ENCODE measurements around the gene USP37.

The USP37 gene

DNA sequence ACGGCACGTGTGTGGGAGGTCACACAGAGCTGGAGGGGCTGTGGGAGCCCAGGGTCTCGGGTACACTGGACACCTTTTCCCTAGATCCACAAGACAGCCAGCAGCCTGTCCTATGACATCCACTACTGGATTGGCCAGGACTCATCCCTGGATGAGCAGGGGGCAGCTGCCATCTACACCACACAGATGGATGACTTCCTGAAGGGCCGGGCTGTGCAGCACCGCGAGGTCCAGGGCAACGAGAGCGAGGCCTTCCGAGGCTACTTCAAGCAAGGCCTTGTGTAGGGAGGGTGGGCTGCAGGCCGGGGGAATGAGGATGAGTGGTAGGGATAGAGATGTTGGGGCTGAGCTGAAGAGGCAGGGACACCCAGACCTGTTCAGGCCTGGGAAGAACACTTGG is 142.6 kb downstream of the USP37 start:
- H3K9ac ChIP-seq (ENCODE audit: low read depth, low read length), result no peak overlapping the region
- no peaks in the 10 kb centered on the region for H3K9me3 ChIP-seq (ENCODE audit: control insufficient read depth, insufficient read depth, low read length)
- H3K4me1 ChIP-seq (ENCODE audit: insufficient read depth, low read length), result no peaks in the 10 kb centered on the region
- no peaks in the 10 kb centered on the region for H3K36me3 ChIP-seq (ENCODE audit: insufficient read depth, low read length)

DNA sequence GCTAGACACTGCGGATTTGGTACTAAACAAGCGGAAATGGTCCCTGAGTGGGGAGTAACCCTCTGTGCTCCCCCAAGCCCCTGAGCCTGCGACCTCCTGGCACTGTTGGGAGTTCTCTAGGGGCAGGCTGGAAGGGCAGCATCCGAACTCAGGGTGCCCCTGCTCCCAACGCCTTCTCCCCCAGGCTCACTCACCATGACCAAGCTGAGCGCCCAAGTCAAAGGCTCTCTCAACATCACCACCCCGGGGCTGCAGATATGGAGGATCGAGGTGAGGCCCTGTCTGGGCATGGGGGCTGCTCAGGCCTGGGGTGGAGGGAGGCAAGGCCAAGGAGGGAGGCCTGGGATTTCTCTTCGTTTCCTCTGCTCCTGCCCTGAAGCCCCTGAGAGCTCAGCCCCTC is 144.6 kb downstream of the USP37 start:
- Histone ChIP-seq H3K4me1 (ENCODE audit: insufficient read depth, low read length) (peaks cover 7% of the 10 kb centered on the region; the same call in 1 of the 2 replicates), H3K36me3 (ENCODE audit: insufficient read depth, low read length) (no peaks in the 10 kb centered on the region), H3K9me3 (ENCODE audit: control insufficient read depth, insufficient read depth, low read length) (no peaks in the 10 kb centered on the region), H3K9ac (ENCODE audit: low read depth, low read length) (no peak overlapping the region)

DNA sequence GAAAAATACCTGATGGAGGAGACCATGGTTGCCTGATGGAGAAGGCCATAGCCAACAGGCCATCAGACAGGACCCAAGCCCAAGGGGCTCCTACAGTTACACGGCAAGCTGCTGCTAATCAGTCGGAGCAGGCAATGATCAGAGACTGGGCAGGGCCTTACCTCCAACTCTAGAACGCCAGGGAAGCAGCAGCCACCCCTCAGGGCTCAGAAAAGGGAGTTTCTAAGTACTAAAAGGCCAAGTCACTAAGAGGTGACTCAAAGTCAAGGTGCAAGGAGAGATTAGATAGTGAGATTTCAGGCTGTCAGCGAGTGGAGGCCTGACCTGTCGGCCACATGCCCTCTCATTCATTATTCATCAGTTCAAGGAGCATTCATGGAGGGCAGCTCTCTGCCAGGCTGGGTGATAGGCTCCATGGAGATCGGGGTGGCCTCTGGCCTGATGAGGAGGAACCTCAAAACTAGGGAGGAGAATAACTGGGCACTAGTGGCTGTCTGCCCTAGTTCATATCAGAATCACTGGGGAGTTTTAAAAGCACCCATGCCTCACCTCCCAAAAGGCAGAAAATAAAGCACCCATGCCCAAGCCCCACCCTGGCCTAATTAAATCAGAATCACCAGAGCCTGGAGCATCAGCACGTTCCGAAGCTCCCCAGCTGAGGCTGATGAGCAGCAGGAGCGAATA is 145.6 kb downstream of the USP37 start:
- Histone ChIP-seq H3K4me1 (ENCODE audit: insufficient read depth, low read length) (peaks cover 7% of the 10 kb centered on the region; the same call in 1 of the 2 replicates), H3K9me3 (ENCODE audit: control insufficient read depth, insufficient read depth, low read length) (no peaks in the 10 kb centered on the region), H3K36me3 (ENCODE audit: insufficient read depth, low read length) (no peaks in the 10 kb centered on the region), H3K9ac (ENCODE audit: low read depth, low read length) (no peak overlapping the region)

DNA sequence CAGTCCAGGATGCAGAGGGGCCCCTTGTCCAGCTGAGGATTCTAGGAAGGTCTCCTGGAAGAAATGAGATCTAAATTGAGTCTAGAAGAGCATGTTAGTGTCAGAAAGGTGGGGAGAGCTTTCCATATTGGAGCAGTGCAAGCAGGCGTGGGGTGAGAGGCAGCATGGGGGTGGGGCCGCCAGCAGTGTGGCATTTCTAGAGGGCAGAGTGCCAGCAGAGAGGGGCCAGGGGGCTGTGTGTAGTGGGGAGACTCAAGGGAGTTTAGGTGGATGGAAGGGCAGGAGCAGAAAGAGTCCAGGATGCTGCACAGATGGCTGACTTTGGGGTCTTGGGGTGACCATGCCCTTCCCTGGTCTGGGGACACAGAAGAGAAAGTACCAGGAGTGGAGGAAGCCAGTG is 147.1 kb downstream of the USP37 start:
- peaks cover 7% of the 10 kb centered on the region; the same call in 1 of the 2 replicates for H3K4me1 ChIP-seq (ENCODE audit: insufficient read depth, low read length)
- no peak overlapping the region for H3K9ac ChIP-seq (ENCODE audit: low read depth, low read length)

DNA sequence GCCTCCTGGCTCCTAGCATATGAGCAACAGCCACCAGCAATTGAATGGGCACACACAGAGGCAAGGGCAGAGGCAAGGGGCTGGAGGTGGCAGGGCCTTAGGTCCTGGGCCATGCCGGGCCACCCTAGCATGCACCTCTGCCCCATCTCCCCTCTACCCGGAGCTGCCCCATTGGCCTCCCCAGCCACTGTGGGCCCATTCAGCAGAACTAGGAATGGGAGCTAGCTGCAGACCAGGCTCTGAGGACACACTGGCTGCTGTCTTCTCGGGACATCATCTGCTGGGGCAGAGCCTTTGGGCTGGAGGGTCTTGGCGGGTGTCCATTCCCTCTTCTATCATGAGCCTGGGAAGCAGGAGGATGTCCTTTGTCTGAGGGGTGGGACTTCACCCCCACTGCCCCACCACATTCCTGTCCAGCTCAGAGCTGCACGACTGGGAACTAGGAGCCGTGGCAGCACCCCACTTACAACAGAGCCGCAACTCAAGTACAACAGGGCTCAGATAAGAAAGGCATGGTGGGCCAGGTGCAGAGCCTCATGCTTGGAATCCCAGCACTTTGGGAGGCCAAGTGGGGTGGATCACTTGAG is 148.4 kb downstream of the USP37 start:
- H3K9me3 ChIP-seq (ENCODE audit: control insufficient read depth, insufficient read depth, low read length), result no peaks in the 10 kb centered on the region
- peaks cover 7% of the 10 kb centered on the region; the same call in 1 of the 2 replicates for H3K4me1 ChIP-seq (ENCODE audit: insufficient read depth, low read length)
- no peak overlapping the region for H3K9ac ChIP-seq (ENCODE audit: low read depth, low read length)
- H3K36me3 ChIP-seq (ENCODE audit: insufficient read depth, low read length), result no peaks in the 10 kb centered on the region

More for the DNA sequence above, 147.1 kb downstream of the USP37 start:
- no peaks in the 10 kb centered on the region for H3K9me3 ChIP-seq (ENCODE audit: control insufficient read depth, insufficient read depth, low read length)
- no peaks in the 10 kb centered on the region for H3K36me3 ChIP-seq (ENCODE audit: insufficient read depth, low read length)

DNA sequence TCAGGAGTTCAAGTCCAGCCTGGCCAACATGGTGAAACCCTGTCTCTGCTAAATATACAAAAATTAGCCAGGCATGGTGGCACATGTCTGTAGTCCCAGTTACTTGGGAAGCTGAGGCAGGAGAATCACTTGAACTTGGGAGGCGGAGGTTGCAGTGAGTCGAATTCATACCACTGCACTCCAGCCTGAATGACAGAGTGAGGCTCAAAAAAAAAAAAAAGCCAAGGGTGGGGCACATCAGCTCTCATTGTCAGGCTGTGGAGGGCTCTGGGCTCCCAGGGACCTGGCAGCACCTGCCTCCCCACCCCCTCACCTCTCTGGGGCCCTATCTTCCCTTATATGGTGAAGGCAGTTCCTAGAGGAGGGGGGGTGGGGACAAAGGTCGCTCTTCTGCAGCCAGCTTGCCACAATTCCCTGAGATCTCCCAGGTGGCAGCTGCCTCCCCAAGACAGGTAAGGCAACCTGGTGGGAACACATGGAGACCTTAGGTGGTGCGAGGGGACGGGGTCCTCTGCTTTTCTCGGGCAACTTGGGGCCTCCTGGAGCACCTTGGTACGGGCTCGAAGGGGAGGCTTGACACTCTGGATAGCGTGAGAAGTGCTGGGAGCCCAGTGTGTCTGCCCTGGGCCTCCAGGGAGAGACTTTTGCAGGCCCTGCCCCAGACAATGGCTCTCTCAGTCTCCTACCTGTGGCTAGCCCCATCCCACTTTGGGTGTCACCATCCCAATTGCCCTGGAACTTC is 149.3 kb downstream of the USP37 start, which contains the start of gene VIL1:
Gene VIL1 (plus strand): TSS at position 407 of the 742 bp plus-strand sequence. CDS start 4,656 bp downstream, outside the sequence.
- no peak within 1 kb of the TSS for H3K9ac ChIP-seq (ENCODE audit: low read depth, low read length)
- peaks cover 7% of the 10 kb centered on the region; the same call in 1 of the 2 replicates for H3K4me1 ChIP-seq (ENCODE audit: insufficient read depth, low read length)
- H3K9me3 ChIP-seq (ENCODE audit: control insufficient read depth, insufficient read depth, low read length), result no peaks in the 10 kb centered on the region
- no peaks in the 10 kb centered on the region for H3K36me3 ChIP-seq (ENCODE audit: insufficient read depth, low read length)

DNA sequence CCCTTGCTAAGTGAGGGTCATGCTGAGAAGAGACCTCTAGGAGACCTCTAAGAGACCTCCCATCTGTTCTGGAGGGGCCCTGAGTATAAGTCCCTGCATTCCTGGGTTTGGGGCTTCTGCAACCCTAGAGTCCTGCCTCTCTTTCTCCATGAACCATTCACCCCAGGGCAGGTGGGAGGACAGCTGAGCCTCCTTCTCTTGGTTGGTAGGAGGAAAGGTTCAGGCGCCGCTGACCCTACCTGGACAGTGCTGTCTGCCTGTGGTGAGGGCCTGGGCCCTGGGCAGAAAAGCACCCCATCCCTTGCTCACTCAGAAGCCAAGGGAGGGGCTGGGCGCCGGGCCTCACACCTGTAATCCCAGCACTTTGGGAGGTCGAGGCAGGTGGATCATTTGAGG is 149.8 kb downstream of the USP37 start:
- H3K9me3 ChIP-seq (ENCODE audit: control insufficient read depth, insufficient read depth, low read length), result no peaks in the 10 kb centered on the region
- peaks cover 7% of the 10 kb centered on the region; the same call in 1 of the 2 replicates for H3K4me1 ChIP-seq (ENCODE audit: insufficient read depth, low read length)
- no peak overlapping the region for H3K9ac ChIP-seq (ENCODE audit: low read depth, low read length)
- H3K36me3 ChIP-seq (ENCODE audit: insufficient read depth, low read length), result no peaks in the 10 kb centered on the region

DNA sequence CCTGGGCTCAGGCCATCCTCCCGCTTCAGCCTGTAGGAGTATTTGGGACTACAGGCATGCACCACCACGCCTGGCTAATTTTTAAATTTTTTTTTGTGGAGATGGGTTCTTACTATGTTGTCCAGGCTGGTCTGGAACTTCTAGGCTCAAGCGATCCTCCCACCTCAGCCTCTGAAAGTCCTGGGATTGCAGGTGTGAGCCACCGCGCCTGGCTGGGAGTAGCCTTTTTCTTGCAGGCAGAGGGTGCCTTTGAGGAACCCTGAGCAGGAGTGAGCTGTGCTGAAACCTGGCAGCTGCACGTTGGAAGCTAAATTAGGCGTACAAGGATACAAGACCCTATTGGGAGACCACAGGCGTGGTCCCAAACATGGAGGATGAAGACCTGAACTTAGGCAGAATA is 160.4 kb downstream of the USP37 start:
- Histone ChIP-seq H3K9me3 (ENCODE audit: control insufficient read depth, insufficient read depth, low read length) (no peaks in the 10 kb centered on the region), H3K4me1 (ENCODE audit: insufficient read depth, low read length) (peaks cover 14% of the 10 kb centered on the region), H3K9ac (ENCODE audit: low read depth, low read length) (no peak overlapping the region), H3K36me3 (ENCODE audit: insufficient read depth, low read length) (peaks cover 3% of the 10 kb centered on the region; the same call in 1 of the 2 replicates)

DNA sequence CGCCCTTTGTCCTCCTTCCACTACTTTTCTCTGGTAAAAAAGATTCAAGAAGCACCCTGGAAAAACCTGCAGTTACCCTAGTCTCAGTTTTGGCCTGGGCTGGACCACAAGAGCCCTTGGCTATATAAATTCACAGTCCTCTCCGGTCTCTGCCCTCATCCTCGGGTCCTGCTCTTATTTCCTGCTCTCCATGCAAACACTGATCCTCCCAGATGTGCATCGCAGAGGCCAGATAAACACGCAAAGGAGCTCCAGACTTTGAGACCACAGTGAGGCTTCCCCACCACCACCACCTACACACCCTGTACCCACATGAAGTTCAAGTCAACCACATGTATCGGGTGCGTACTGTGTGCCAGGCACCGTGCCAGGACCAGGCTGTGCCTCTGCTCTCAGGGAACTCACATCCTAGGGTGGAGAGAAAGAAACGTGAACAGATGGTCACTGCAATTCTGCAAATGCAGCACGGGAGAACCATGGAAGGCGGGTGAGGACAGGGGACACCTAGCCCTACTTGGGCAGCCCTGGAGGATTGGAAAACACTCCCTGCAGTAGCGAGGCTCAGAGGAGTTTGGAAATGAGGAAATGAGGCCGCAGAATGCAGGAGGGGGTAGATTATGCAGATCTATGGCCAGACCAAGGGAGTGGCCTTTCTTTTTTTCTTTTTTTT is 161.1 kb downstream of the USP37 start:
- peaks cover 14% of the 10 kb centered on the region for H3K4me1 ChIP-seq (ENCODE audit: insufficient read depth, low read length)

DNA sequence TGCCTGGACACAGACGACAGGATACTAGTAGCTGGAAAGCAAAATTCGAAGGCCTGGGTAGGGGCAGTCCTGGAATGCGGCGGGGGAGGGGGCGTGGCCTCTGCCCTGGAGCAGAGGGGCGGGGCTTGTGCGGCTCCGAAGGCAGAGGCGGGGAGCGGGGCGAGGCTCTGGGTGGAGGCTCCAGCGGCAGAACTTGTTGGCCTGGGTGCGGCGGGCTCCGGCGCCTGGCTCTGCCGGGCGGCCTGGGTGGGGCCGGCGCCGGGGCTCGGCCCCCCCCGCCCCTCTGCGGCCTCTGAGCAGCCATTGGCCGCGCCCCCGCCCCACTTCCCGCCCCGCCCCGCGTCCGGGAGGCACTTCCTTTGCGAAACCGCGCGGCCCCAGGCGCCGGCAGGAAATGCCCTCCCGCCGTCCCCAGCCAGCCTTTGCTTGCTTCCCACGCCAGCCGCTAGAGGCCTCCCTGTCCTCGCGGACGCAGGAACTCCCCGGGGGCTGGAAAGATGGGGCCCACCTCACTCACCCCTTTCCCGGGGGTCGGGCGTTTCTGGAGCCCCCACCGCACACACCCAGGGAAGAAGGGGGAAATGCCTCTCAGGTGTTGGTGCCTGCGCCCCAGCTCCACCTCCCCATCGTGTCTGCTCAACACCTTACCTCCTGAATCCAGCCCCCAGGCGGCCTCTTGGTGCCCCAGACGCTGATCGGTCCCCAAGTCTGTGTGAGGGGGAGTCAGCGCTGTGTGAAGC is 161.8 kb downstream of the USP37 start:
- H3K36me3 ChIP-seq (ENCODE audit: insufficient read depth, low read length), result peaks cover 3% of the 10 kb centered on the region; the same call in 1 of the 2 replicates
- peak overlapping the region; percentile 73 for H3K9ac ChIP-seq (ENCODE audit: low read depth, low read length)
- no peaks in the 10 kb centered on the region for H3K9me3 ChIP-seq (ENCODE audit: control insufficient read depth, insufficient read depth, low read length)
- peaks cover 14% of the 10 kb centered on the region for H3K4me1 ChIP-seq (ENCODE audit: insufficient read depth, low read length)

More for the DNA sequence above, 161.1 kb downstream of the USP37 start:
- Histone ChIP-seq H3K9ac (ENCODE audit: low read depth, low read length) (peak overlapping the region; percentile 53), H3K9me3 (ENCODE audit: control insufficient read depth, insufficient read depth, low read length) (no peaks in the 10 kb centered on the region), H3K36me3 (ENCODE audit: insufficient read depth, low read length) (peaks cover 3% of the 10 kb centered on the region; the same call in 1 of the 2 replicates)

DNA sequence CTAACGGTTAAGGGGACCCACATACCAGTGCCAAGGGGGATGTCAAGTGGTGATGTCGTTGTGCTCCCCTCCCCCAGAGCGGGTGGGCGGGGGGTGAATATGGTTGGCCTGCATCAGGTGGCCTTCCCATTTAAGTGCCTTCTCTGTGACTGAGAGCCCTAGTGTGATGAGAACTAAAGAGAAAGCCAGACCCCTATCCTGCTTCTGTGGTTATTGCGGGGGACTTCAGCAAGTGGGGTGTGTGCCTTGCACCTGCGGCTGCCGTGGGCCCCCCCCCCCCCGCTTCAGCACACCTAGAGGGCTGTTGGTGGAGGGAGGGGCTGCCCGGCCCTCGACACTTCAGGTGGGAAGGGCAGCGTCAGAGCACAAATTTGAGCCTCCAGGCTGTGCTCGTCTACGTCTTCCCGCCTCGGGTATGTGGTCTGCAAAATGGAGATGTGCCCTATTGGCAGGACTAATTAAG is 162.4 kb downstream of the USP37 start:
- H3K36me3 ChIP-seq (ENCODE audit: insufficient read depth, low read length), result peaks cover 3% of the 10 kb centered on the region; the same call in 1 of the 2 replicates
- no peaks in the 10 kb centered on the region for H3K9me3 ChIP-seq (ENCODE audit: control insufficient read depth, insufficient read depth, low read length)
- peak overlapping the region; percentile 73 for H3K9ac ChIP-seq (ENCODE audit: low read depth, low read length)
- peaks cover 14% of the 10 kb centered on the region for H3K4me1 ChIP-seq (ENCODE audit: insufficient read depth, low read length)

DNA sequence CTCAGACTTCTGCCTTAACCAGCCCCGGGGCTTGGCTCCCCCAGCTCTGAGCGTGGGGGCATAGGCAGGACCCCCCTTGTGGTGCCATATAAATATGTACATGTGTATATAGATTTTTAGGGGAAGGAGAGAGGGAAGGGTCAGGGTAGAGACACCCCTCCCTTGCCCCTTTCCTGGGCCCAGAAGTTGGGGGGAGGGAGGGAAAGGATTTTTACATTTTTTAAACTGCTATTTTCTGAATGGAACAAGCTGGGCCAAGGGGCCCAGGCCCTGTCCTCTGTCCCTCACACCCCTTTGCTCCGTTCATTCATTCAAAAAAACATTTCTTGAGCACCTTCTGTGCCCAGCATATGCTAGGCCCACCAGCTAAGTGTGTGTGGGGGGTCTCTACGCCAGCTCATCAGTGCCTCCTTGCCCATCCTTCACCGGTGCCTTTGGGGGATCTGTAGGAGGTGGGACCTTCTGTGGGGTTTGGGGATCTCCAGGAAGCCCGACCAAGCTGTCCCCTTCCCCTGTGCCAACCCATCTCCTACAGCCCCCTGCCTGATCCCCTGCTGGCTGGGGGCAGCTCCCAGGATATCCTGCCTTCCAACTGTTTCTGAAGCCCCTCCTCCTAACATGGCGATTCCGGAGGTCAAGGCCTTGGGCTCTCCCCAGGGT is 162.9 kb downstream of the USP37 start:
- H3K4me1 ChIP-seq (ENCODE audit: insufficient read depth, low read length), result peaks cover 14% of the 10 kb centered on the region
- no peaks in the 10 kb centered on the region for H3K9me3 ChIP-seq (ENCODE audit: control insufficient read depth, insufficient read depth, low read length)
- H3K36me3 ChIP-seq (ENCODE audit: insufficient read depth, low read length), result peaks cover 3% of the 10 kb centered on the region; the same call in 1 of the 2 replicates
- H3K9ac ChIP-seq (ENCODE audit: low read depth, low read length), result peak overlapping the region; percentile 73
